ENCODE data around the gene ARHGEF33. TPM values are rescaled to one million over a fixed set of nuclear protein-coding genes. Genes with fewer than 3 reads are reported as not detected.

The ARHGEF33 gene
- total and polyA plus RNA-seq, 2 of the 8 experiments (the other 6 are each of a cell fraction or from before 2014, with no cell fraction given): 0.09 to 0.95 TPM

GRCh38 chr2:38981003-38981669 is 91.5 kb downstream of the ARHGEF33 start:
- POLR2A ChIA-PET (ENCODE audit: partially characterized antibody): interaction anchor here (1.5 kb wide), 1 partner anchor 21 kb away, joined by 3 read pairs; no protein-coding TSS in a partner anchor

More at GRCh38 chr2:38981003-38981669, 91.5 kb downstream of the ARHGEF33 start:
- Histone ChIP-seq H3K4me3 (ENCODE audit: extremely low read depth in 1 of 4, insufficient read depth in 2 of 4, low read depth in 3 of 4, low read length in 4 of 4) (no peak overlapping the region), H2AFZ (ENCODE audit: low read length) (no peak overlapping the region), H3K9me3 (ENCODE audit: insufficient read depth in 2 of 2, low read depth in 1 of 2, low read length in 1 of 2) (no peaks in the 10 kb centered on the region), H3K4ac (replicated peaks; ENCODE audit: insufficient read length, low read depth, low read length) (no peak overlapping the region), H4K91ac (replicated peaks; ENCODE audit: insufficient read length, low read length) (no peak overlapping the region), H3K18ac (ENCODE audit: extremely low read depth, low read length) (no peak overlapping the region), H3K23ac (ENCODE audit: insufficient read length) (no peak overlapping the region), H4K5ac (ENCODE audit: insufficient read length, low read depth, low read length) (no peak overlapping the region), H3K79me2 (ENCODE audit: control insufficient read depth in 1 of 2, insufficient read depth in 2 of 2, low read length in 2 of 2) (no peaks in the 10 kb centered on the region), H2BK15ac (ENCODE audit: low read length) (no peak overlapping the region), H3K23me2 (ENCODE audit: low read depth, low read length) (no peaks in the 10 kb centered on the region), H2BK5ac (ENCODE audit: low read depth, low read length) (no peak overlapping the region), H3K4me1 (replicated peaks in 1 of 4; ENCODE audit: control insufficient read depth in 3 of 4, insufficient read depth in 4 of 4, low read length in 3 of 4) (peaks cover 0 to 3% (median 0%) of the 10 kb centered on the region in 4 experiments; a peak in 1 of 7 replicates), H3K79me1 (ENCODE audit: low read depth, low read length) (no peaks in the 10 kb centered on the region), H2BK20ac (ENCODE audit: low read length) (no peak overlapping the region), H3K27ac (ENCODE audit: low read depth, low read length) (no peak overlapping the region), H3K9ac (replicated peaks in 1 of 4; ENCODE audit: extremely low read depth in 1 of 4, low read depth in 3 of 4, low read length in 3 of 4) (no peak overlapping the region), H2BK120ac (replicated peaks; ENCODE audit: low read depth, low read length) (no peak overlapping the region), H4K8ac (ENCODE audit: extremely low read depth, insufficient read depth, low read length) (no peak overlapping the region), H2AK5ac (ENCODE audit: low read depth, low read length) (no peak overlapping the region), H4K20me1 (replicated peaks in 1 of 2; ENCODE audit: control insufficient read depth in 1 of 2, insufficient read depth in 2 of 2, low read length in 2 of 2) (no peaks in the 10 kb centered on the region), H3K36me3 (ENCODE audit: control insufficient read depth in 2 of 4, insufficient read depth in 4 of 4, low read length in 3 of 4) (peaks cover 0 to 11% (median 4%) of the 10 kb centered on the region in 4 experiments; a peak in 4 of 8 replicates), H3K27me3 (replicated peaks in 1 of 4; ENCODE audit: control insufficient read depth in 3 of 4, extremely low read depth in 1 of 4, insufficient read depth in 3 of 4, low read length in 3 of 4) (no peaks in the 10 kb centered on the region), H3K14ac (ENCODE audit: insufficient read length) (no peak overlapping the region), H2BK12ac (ENCODE audit: low read depth, low read length) (no peak overlapping the region), H3K56ac (replicated peaks; ENCODE audit: insufficient read length, low read depth, low read length) (no peak overlapping the region), H3K4me2 (ENCODE audit: insufficient read depth in 1 of 2, low read depth in 2 of 2, low read length in 2 of 2) (no peak overlapping the region)
- no peak for FAIRE-seq
- DNase-seq (ENCODE audit: low read depth in 1 of 2, low spot score in 2 of 2): no peak
- TF ChIP-seq CEBPB (IDR thresholded peaks at IDR 0.05; ENCODE audit: low read depth, low read length) (no peak), FOSL1 (IDR thresholded peaks at IDR 0.05; ENCODE audit: insufficient read depth, low read depth, low read length) (no peak), CREB1 (IDR thresholded peaks at IDR 0.05) (no peak), JUN (IDR thresholded peaks at IDR 0.05; ENCODE audit: low read depth, low read length) (no peak), SUZ12 (IDR thresholded peaks at IDR 0.05; ENCODE audit: low read length) (no peak), SRF (IDR thresholded peaks at IDR 0.05; ENCODE audit: low read depth, low read length) (no peak), SP1 (IDR thresholded peaks at IDR 0.05; ENCODE audit: low read depth, low read length) (no peak), KDM4A (IDR thresholded peaks at IDR 0.05; ENCODE audit: low read depth, low read length, severe bottlenecking) (no peak), CTBP2 (IDR thresholded peaks at IDR 0.05; ENCODE audit: borderline replicate concordance, insufficient read depth, insufficient read length, low read length) (no peak), TCF12 (IDR thresholded peaks at IDR 0.05; ENCODE audit: low read depth, low read length) (no peak)
- CTCF ChIA-PET (ENCODE audit: partially characterized antibody): interaction anchor here (0.6 to 1.0 kb wide), 3 partner anchors 14 to 665 kb away, joined by 3 read pairs; no protein-coding TSS in a partner anchor
- 83% methylated on average over 3 of the region's 3 CpGs; no CpG with 5 or more reads in 1 of the 2 experiments for WGBS, 2 experiments (ENCODE audit: extremely low coverage in 1 of 2, insufficient coverage in 1 of 2, insufficient read length in 1 of 2, insufficient replicate concordance in 2 of 2, low coverage in 1 of 2, low lambda C conversion rate in 2 of 2, missing lambda C conversion rate in 1 of 2)
